GM18909 (cell line): ENCODE measurements around the gene TXNDC15.
"Not testable (repeated sequence)": the region's sequence is repeated elsewhere in the genome, so short reads cannot be mapped to it uniquely, and the experiment has no call there.

Experiments
- ATAC-seq: cut with Tn5 transposase; IDR thresholded peaks from one replicate; pipeline ENCODE4 v1.9.1; 2021; ENCODE audit warnings: mild to moderate bottlenecking; ENCODE audit not compliant: unreplicated experiment, poor library complexity

The TXNDC15 gene, protein sequence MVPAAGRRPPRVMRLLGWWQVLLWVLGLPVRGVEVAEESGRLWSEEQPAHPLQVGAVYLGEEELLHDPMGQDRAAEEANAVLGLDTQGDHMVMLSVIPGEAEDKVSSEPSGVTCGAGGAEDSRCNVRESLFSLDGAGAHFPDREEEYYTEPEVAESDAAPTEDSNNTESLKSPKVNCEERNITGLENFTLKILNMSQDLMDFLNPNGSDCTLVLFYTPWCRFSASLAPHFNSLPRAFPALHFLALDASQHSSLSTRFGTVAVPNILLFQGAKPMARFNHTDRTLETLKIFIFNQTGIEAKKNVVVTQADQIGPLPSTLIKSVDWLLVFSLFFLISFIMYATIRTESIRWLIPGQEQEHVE

DNA sequence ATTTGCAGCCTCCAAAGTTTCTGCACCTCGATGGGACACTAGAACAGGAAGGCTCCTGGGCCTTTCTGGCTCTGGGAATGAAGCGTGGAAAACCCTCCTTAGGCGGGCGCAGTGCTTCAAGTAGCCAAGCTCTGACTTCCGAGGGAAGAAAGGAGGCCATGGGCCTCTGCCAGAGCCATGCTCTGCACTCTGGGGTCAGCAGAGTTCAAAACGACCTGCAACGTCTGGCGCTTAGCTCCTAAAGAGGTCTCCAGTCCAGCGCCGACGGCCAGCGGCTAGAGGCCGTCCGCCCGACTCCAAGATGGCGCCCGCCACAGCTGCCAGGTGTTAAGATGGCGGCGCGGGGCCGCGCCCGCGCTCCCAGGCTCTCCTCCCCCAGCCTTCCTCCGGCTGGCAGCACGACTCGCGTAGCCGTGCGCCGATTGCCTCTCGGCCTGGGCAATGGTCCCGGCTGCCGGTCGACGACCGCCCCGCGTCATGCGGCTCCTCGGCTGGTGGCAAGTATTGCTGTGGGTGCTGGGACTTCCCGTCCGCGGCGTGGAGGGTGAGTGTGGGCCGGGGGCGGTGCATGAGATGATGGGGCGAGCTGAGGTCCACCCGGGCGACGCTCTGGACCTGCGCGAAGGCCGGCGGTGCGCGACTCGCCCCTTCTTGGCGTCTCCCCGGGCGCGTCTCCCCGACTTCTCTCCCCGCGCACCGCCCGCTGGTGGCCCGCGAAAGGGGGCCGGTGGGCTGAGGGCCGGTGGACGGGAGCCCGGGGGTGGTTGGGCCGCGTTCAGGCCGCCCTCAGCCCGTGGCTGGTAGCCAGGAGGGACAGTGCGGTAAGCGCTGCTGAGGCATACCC, at the start of gene TXNDC15:
Gene TXNDC15 (plus strand): TSS at position 385 of the 844 bp plus-strand sequence. CDS start 57 bp downstream, at position 442.
- ATAC-seq: peak; percentile 83

- ATAC-seq: no peak
Observed at GRCh38 chr5:134824681-134825080, 49.5 kb upstream of the TXNDC15 start.

DNA sequence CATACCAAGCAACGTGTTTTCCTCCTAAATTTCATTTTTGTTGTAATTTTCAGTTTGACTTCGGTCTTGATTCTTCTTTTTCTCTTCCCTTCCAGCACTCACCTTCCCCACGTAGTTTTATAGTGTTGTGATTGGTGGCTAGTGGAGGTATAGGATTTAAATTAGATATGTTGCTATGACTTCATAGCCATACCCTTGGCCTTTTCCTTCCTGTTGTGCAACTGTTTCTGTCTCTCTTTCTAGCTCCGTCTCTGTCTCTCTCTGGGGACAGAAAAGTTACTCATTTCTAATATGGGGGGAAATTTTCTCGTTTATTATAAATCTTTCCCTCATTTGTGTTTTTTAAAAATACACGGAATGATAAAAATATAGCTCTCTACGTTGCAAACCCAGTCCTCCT, 49.0 kb upstream of the TXNDC15 start:
- no peak for ATAC-seq

DNA sequence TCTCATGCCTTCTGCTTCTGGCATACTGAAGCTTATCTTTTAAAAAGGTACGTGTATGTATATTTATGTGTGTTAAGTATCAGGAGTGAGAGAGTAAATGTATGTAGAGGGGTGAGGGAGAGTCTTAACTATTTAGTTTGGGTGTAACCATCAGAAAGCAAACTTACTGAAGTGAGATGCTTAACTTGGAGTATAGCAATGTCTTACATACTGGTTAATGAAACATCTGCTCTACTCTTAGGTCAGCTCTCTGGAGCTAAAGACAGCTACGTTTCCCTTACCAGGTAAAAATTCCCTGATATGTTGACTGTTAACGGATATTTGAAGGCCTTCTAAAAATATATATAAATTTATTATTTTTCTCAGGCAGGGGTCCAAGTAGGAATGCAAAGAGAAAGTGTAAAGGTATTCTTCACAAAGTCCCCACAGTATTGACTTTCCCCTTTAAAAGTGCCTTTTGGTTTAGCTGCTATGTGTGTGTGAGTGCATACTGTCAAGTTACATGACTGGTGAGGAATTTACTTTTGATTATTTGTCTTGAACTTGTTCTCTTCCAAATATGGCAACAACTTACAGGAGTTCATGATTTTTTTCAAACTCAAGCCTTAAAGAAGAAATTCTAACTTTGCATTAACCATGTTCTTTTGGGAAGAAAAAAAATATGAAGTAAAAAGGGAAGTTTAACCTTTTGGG, 40.7 kb upstream of the TXNDC15 start:
- no peak for ATAC-seq

- ATAC-seq: no peak
Observed at GRCh38 chr5:134835623-134836022, 38.5 kb upstream of the TXNDC15 start.

DNA sequence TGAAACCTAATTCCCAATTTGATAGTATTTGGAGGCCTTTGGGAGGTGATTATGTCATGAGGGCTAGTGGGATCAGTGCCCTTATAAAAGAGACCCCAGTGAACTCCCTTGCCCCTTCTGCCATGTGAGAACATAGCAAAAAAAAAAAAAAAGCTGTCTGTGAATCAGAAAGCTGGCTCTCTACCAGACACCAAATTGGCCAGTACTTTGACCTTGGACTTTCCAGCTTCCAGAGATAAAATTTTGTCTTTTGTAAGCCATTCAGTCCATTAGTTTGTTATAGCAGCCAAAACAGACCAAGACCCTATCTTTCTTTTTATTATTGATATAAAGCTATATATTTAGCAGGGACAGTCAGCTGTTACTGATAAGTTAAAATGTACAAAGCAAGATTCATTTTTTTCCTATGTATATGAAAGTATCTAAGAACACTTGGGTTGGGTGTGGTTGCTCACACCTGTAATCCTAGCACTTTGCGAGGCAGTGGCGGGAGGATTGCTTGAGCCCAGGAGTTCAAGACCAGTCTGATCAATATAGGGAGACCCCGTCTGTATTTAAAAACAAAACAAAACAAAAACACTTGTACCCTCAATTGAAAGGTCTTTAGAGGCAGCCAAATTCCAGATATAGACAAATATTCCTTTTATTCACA, 36.5 kb upstream of the TXNDC15 start:
- no peak for ATAC-seq

DNA sequence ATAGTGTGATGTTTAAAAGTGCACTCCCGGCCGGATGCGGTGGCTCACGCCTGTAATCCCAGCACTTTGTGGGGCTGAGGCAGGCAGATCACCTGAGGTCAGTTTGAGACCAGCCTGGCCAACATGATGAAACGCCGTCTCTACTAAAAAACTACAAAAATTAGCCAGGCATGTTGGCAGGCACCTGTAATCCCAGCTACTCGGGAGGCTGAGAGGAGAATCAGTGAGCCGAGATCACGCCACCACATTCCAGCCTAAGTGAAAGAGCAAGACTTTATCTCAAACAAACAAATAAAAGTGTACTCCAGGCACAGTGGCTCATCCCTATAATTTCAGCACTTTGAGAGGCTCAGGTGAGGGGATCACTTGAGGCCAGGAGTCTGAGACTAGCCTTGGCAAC, 35.8 kb upstream of the TXNDC15 start:
- ATAC-seq: not testable (repeated sequence)

DNA sequence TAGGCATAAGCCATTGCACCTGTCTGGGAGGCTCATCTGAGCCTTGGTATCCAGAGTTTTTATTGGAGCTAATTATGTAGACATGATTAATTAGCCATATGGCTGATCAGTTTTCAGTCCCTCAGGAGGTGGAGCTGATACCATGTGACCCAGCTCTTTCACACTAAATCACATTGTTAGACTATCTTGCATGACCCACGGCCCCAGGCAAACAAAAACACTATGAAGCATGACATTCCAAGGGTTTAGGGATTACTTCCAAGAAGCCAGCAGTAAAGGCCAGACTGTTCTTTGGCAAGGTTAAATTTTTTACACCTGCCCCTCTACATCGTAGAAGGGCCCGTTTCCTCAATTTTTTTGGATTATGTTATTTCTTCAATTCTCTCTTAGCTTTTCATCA, 33.4 kb upstream of the TXNDC15 start:
- ATAC-seq: no peak

DNA sequence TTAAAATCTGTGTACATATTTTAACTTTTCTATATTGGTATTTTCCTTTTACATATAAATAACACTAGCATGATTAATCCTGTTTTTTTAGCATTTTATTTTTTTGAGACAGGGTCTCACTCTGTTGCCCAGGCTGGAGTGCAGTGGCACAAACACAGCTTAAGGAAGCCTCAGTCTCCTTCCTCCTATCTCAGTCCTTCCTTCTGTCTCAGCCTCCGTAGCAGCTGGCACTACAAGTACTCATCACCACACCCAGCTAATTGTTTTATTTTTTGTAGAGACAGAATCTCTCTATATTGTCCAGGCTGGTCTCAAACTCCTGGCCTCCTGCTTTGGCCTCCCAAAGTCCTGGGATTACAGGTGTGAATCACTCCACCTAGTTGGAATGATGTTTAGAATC, 29.9 kb upstream of the TXNDC15 start:
- no peak for ATAC-seq

GRCh38 chr5:134845335-134845851, 28.8 kb upstream of the TXNDC15 start:
- ATAC-seq: no peak

DNA sequence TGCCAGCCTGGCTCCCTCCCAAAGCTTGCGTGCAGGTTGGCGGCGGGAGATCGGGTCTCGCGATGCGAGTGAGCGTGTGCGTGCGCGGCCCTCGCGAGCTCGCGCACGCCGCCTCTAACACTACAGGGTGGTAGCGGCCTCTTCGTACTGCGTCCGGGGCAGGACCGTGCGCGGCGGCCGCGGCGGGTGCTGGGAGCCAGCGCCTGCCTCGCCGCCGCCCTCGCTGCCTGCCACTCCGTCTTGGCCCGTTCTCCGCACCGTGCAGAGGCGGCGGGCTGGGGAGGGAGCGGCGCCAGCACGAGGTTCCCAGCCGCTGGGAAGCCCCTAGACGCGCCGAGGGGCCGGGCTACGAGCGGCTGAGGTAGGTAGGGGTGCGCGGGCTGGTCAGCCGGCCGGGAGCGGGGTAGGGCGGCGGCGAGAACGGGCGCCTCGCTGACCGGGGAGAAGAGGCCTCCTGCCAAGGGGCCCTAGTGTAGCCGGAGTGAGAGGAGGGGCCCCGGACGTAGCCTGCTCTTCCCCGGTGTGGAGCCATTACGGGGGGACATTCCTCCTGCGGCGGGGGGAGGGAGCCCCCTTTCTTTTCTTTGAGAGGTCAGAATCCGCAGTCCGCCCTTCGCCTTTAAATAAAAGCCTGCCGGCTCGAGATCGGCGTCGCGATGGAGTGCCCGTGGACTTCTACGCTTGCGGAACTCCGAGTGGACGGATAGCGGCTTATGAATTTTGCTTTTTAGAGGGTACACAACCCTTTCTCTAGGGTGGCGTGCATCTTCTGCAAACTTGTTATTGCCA, 28.1 kb upstream of the TXNDC15 start, which contains the start of gene C5orf24:
Gene C5orf24 (plus strand): TSS at position 117 of the 789 bp plus-strand sequence. CDS start 8,933 bp downstream, outside the sequence.
- peak; percentile 96 for ATAC-seq

- peak; percentile 2 for ATAC-seq
Observed at GRCh38 chr5:134846641-134846960, 27.6 kb upstream of the TXNDC15 start.

DNA sequence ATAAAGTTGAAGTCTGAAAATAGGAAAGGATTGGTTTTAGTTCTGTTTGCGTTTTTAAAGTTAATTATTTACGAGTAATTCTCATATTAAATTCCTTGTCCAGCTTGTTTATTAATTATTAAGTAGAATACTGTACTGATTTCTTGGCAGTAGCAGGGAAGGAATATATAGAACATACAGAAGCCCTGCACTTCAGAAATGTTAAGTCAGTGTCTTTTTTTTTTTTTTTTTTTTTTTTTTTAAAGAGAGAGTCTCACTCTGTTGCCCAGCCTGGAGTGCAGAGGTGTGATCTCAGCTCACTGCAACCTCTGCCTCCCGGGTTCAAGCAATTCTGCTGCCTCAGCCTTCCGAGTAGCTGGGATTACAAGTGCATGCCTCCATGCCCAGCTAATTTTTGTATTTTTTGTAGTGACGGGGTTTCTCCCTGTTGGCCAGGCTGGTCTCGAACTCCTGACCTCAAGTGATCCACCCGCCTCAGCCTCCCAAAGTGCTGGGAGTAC, 24.7 kb upstream of the TXNDC15 start:
- ATAC-seq: not testable (repeated sequence)

DNA sequence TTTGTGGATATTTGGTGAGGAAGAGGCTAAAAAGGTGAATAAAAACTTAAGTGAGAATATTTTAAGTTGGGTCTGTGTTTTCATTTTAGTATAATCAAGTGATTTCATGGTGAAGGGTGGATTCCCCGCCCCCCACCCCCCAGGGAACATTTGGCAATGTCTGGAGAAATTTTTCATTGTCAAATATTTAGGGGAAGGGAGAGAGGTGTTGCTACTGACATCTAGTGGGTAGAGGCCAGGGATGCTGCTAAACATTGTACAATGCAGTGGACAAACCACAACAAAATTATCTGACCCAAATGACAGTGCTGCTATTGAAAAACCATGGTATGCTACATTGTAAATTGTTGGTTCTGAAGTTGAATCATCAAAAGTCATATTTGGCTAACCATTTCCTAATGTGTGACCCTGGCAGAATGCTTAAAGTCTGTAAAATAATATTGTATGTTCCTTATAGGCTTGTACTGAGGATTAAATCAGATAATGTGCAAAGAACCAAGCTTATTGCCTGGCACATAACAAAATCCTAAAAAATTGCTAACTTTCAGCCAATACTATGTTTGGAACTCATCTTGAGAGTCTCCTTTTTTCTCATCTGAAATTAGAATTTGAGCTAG, 22.8 kb upstream of the TXNDC15 start:
- ATAC-seq: no peak

DNA sequence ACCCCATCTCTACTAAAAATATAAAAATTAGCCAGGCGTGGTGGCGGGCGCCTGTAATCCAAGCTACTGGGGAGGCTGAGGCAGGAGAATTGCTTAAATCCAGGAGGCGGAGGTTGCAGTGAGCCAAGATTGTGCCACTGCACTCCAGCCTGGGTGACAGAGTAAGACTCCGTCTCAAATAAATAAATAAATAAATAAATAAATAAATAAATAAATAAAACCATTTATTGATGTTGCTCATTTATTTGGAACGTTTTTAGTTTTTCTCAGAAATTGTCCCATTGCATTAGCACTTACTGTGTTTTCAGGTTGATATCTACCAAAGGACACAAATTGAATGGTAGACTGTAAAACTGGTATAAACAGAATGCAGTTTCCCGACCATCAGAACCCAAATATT, 17.7 kb upstream of the TXNDC15 start:
- ATAC-seq: not testable (repeated sequence)

- ATAC-seq: no peak
Observed at GRCh38 chr5:134857401-134857800, 16.8 kb upstream of the TXNDC15 start.

GRCh38 chr5:134864707-134865106, 9.5 kb upstream of the TXNDC15 start:
- no peak for ATAC-seq

- ATAC-seq: no peak
Observed at GRCh38 chr5:134873494-134873893, 677 bp upstream of the TXNDC15 start.
